Epithelial cell of proximal tubule (primary cell): Measurements from ENCODE around the gene BPIFA1. TPM values are rescaled to one million over a fixed set of nuclear protein-coding genes. Genes with fewer than 3 reads are reported as not detected.

ENCODE experiments used
- DNase-seq: peaks from one replicate; pipeline ENCODE4 v3.0.0-alpha.2; 2011; ENCODE audit warnings: low read depth
- H3K4me3 ChIP-seq: 2 replicates; pipeline ENCODE4 v1.5.1; 2011; ENCODE audit warnings: low read depth, mild to moderate bottlenecking, low read length
- CTCF ChIP-seq: conservative IDR thresholded peaks from 2 replicates; pipeline ENCODE4 v1.5.1; 2012; ENCODE audit warnings: low read depth, mild to moderate bottlenecking, low read length
- total RNA-seq: library from RNA; depleted of rRNA; stranded (reverse); fragments of >200 nt; gene quantifications from 2 replicates; pipeline ENCODE4 v1.2.3, GENCODE V29; 2015

The BPIFA1 gene
- total RNA-seq, 1 donor from 2014 or later = not detected

- H3K4me3 ChIP-seq = no peak overlapping the region
- no peak for DNase-seq
- TF ChIP-seq CTCF = no peak
Measured at GRCh38 chr20:33281550-33282146, 45.9 kb downstream of the BPIFA1 start.

GRCh38 chr20:33282196-33282934 lies 46.6 kb downstream of the BPIFA1 start:
- no peak for DNase-seq
- H3K4me3 ChIP-seq = no peak overlapping the region
- no peak for TF ChIP-seq CTCF

GRCh38 chr20:33282991-33283555 lies 47.3 kb downstream of the BPIFA1 start, which contains the start of gene BPIFB1:
TSS of gene BPIFB1 (plus strand) at chr20:33283214. CDS start at chr20:33286074, 2,860 bp downstream.
- no peak for TF ChIP-seq CTCF
- no peak for DNase-seq
- H3K4me3 ChIP-seq = no peak within 1 kb of the TSS

- TF ChIP-seq CTCF = no peak
- DNase-seq = no peak
- H3K4me3 ChIP-seq = no peak overlapping the region
Measured at GRCh38 chr20:33284284-33284683, 48.5 kb downstream of the BPIFA1 start.

GRCh38 chr20:33284937-33285336 lies 49.1 kb downstream of the BPIFA1 start:
- DNase-seq = no peak
- H3K4me3 ChIP-seq = no peak overlapping the region
- no peak for TF ChIP-seq CTCF

GRCh38 chr20:33285861-33286495 lies 50.2 kb downstream of the BPIFA1 start:
- TF ChIP-seq CTCF = no peak
- no peak overlapping the region for H3K4me3 ChIP-seq
- DNase-seq = no peak
